ENCODE data around the gene SPATA16.

SPATA16 gene

DNA sequence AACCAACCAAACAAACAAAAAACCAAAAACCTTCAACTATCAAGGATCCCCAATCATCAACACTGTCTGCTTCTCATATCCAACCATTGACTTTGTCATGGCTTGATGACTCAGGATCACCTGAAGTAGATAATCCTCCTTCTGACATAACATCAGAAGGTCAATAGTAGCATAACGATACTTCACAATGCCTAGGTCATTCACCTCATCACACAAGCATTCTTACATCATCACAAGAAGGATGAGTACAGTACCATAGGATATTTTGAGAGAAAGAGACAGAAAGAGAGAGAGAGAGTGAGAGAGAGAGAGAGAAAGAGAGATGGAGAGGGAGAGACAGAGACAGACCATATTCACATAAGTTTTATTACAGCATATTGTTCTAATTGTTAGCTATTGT lies 42.1 kb downstream of the SPATA16 start:
- Histone ChIP-seq H3K9me3 (ENCODE audit: insufficient read depth, low read length, severe bottlenecking) (peaks cover 3% of the 10 kb centered on the region), H3K27me3 (ENCODE audit: insufficient read depth, low read length, poor library complexity) (no peaks in the 10 kb centered on the region)
- no peak for ATAC-seq (ENCODE audit: insufficient read depth, low read depth)

GRCh38 chr3:173096994-173097785 lies 43.8 kb downstream of the SPATA16 start:
- Histone ChIP-seq H4K20me1 (ENCODE audit: insufficient read depth, low read length) (no peaks in the 10 kb centered on the region), H3K4me3 (ENCODE audit: low read depth in 1 of 2, low read length in 2 of 2) (no peak overlapping the region), H3K27me3 (ENCODE audit: insufficient read depth, low read length, poor library complexity) (no peaks in the 10 kb centered on the region), H2AFZ (ENCODE audit: low read depth, low read length) (no peak overlapping the region), H3K79me2 (ENCODE audit: insufficient read depth, low read length) (no peaks in the 10 kb centered on the region), H3K36me3 (ENCODE audit: insufficient read depth, low read length) (no peaks in the 10 kb centered on the region), H3K9ac (ENCODE audit: low read depth, low read length) (no peak overlapping the region), H3K9me3 (ENCODE audit: insufficient read depth, low read length, severe bottlenecking) (no peaks in the 10 kb centered on the region), H3K4me2 (ENCODE audit: insufficient read depth, low read length) (no peak overlapping the region), H3K4me1 (ENCODE audit: insufficient read depth, low read length) (no peaks in the 10 kb centered on the region), H3K27ac (ENCODE audit: low read length) (no peak overlapping the region)
- DNase-seq (no peak), ATAC-seq (ENCODE audit: insufficient read depth, low read depth) (no peak)
- no peak for TF ChIP-seq EZH2 (IDR thresholded peaks at IDR 0.05; ENCODE audit: borderline replicate concordance, low read depth, low read length, severe bottlenecking)
- TF ChIP-seq, protein P1, sequence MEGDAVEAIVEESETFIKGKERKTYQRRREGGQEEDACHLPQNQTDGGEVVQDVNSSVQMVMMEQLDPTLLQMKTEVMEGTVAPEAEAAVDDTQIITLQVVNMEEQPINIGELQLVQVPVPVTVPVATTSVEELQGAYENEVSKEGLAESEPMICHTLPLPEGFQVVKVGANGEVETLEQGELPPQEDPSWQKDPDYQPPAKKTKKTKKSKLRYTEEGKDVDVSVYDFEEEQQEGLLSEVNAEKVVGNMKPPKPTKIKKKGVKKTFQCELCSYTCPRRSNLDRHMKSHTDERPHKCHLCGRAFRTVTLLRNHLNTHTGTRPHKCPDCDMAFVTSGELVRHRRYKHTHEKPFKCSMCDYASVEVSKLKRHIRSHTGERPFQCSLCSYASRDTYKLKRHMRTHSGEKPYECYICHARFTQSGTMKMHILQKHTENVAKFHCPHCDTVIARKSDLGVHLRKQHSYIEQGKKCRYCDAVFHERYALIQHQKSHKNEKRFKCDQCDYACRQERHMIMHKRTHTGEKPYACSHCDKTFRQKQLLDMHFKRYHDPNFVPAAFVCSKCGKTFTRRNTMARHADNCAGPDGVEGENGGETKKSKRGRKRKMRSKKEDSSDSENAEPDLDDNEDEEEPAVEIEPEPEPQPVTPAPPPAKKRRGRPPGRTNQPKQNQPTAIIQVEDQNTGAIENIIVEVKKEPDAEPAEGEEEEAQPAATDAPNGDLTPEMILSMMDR (IDR thresholded peaks at IDR 0.05; ENCODE audit: borderline replicate concordance, extremely low read depth, low read length, poor library complexity, severe bottlenecking) = no peak

More for the DNA sequence above, 42.1 kb downstream of the SPATA16 start:
- Histone ChIP-seq H3K27ac (ENCODE audit: low read length) (no peak overlapping the region), H3K36me3 (ENCODE audit: insufficient read depth, low read length) (no peaks in the 10 kb centered on the region), H2AFZ (ENCODE audit: low read depth, low read length) (no peak overlapping the region), H4K20me1 (ENCODE audit: insufficient read depth, low read length) (no peaks in the 10 kb centered on the region), H3K4me2 (ENCODE audit: insufficient read depth, low read length) (no peak overlapping the region), H3K4me3 (ENCODE audit: low read depth in 1 of 2, low read length in 2 of 2) (no peak overlapping the region), H3K4me1 (ENCODE audit: insufficient read depth, low read length) (no peaks in the 10 kb centered on the region), H3K79me2 (ENCODE audit: insufficient read depth, low read length) (no peaks in the 10 kb centered on the region), H3K9ac (ENCODE audit: low read depth, low read length) (no peak overlapping the region)
- TF ChIP-seq, protein P1 (IDR thresholded peaks at IDR 0.05; ENCODE audit: borderline replicate concordance, extremely low read depth, low read length, poor library complexity, severe bottlenecking) = no peak
- no peak for TF ChIP-seq EZH2 (IDR thresholded peaks at IDR 0.05; ENCODE audit: borderline replicate concordance, low read depth, low read length, severe bottlenecking)
- DNase-seq = no peak

DNA sequence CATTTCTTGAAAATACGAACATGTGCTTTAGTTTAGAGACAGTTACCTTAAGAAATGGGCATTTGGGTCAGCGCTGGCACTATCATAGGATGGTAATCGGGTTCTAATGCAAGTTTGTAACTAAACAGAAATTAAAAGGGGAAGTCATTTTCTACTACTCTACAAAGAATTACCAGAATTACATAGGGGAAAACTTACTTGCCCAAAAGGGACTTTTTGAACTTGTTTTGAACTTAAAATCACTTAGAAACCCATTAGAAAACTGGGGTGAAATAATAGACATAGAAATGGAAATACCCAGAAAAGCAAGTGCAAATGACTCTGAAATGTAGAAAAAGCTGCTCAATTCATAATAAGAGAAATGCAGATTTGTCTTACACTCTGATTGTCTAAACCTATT lies 44.9 kb downstream of the SPATA16 start:
- DNase-seq (no peak), ATAC-seq (ENCODE audit: insufficient read depth, low read depth) (no peak)
- no peaks in the 10 kb centered on the region for H3K9me3 ChIP-seq (ENCODE audit: insufficient read depth, low read length, severe bottlenecking)
- no peaks in the 10 kb centered on the region for H3K79me2 ChIP-seq (ENCODE audit: insufficient read depth, low read length)
- no peak overlapping the region for H2AFZ ChIP-seq (ENCODE audit: low read depth, low read length)
- H3K27ac ChIP-seq (ENCODE audit: low read length) = no peak overlapping the region
- H3K9ac ChIP-seq (ENCODE audit: low read depth, low read length) = no peak overlapping the region
- no peak for TF ChIP-seq EZH2 (IDR thresholded peaks at IDR 0.05; ENCODE audit: borderline replicate concordance, low read depth, low read length, severe bottlenecking)
- TF ChIP-seq, protein P1 (IDR thresholded peaks at IDR 0.05; ENCODE audit: borderline replicate concordance, extremely low read depth, low read length, poor library complexity, severe bottlenecking) = no peak
- H3K4me2 ChIP-seq (ENCODE audit: insufficient read depth, low read length) = no peak overlapping the region
- H3K36me3 ChIP-seq (ENCODE audit: insufficient read depth, low read length) = no peaks in the 10 kb centered on the region
- H3K4me3 ChIP-seq (ENCODE audit: low read depth in 1 of 2, low read length in 2 of 2) = no peak overlapping the region
- no peaks in the 10 kb centered on the region for H4K20me1 ChIP-seq (ENCODE audit: insufficient read depth, low read length)
- H3K27me3 ChIP-seq (ENCODE audit: insufficient read depth, low read length, poor library complexity) = no peaks in the 10 kb centered on the region
- H3K4me1 ChIP-seq (ENCODE audit: insufficient read depth, low read length) = no peaks in the 10 kb centered on the region
